Sigmoid colon (tissue), 7 donors: ENCODE data around the gene MAPKAPK3. TPM values are rescaled to one million over a fixed set of nuclear protein-coding genes. Genes with fewer than 3 reads are reported as not detected.

Experiments used
- DNase-seq: peaks from one replicate; pipeline ENCODE4 v3.0.0-alpha.2; 2019
- H3K27ac ChIP-seq, 4 donors: fragments of 200-600 bp; sonication (generic); one replicate each; pipeline ENCODE4 v1.5.1; 2016 to 2019; ENCODE audit warnings: mild to moderate bottlenecking in 1 of 4
- H3K27me3 ChIP-seq, 3 donors: fragments of 200-600 bp; sonication (generic); one replicate each; pipeline ENCODE4 v1.5.1; 2019; ENCODE audit warnings: mild to moderate bottlenecking in 1 of 3
- H3K36me3 ChIP-seq, 4 donors: fragments of 200-600 bp; sonication (generic); one replicate each; pipeline ENCODE4 v1.5.1; 2016 to 2019
- H3K4me1 ChIP-seq, 4 donors: fragments of 200-600 bp; sonication (generic); one replicate each; pipeline ENCODE4 v1.5.1; 2017 to 2019
- H3K4me3 ChIP-seq, 4 donors: fragments of 200-600 bp; sonication (generic); one replicate each; pipeline ENCODE4 v1.5.1; 2017 to 2019; ENCODE audit warnings: mild to moderate bottlenecking in 2 of 4, moderate library complexity in 1 of 4
- H3K9me3 ChIP-seq, 4 donors: fragments of 200-600 bp in 3 of 4; sonication (generic) in 3 of 4; one replicate each; pipeline versions ENCODE4 v1.5.1 to v1.6.1; 2013 to 2019
- EP300 ChIP-seq, 4 donors: sonication (generic); formaldehyde crosslinking; IDR thresholded peaks; one replicate each; pipeline ENCODE4 v1.6.1; 2017; ENCODE audit warnings: antibody characterized with exemption in 4 of 4
- POLR2A ChIP-seq, 2 donors: fragments of 450-650 bp; IDR thresholded peaks; one replicate each; pipeline ENCODE4 v1.6.1; 2016; ENCODE audit warnings: antibody characterized with exemption in 2 of 2, mild to moderate bottlenecking in 2 of 2, moderate library complexity in 2 of 2
- POLR2AphosphoS5 ChIP-seq, 4 donors: sonication (generic); formaldehyde crosslinking; IDR thresholded peaks; one replicate each; pipeline ENCODE4 v1.6.1; 2017; ENCODE audit warnings: antibody characterized with exemption in 4 of 4
- WGBS, 2 donors: extraction: QIAGEN DNeasy Blood & Tissue Kit; methylation state at CpG; one replicate each; pipeline ENCODE4 v1.1.7; 2013; 5-methylcytosine and 5-hydroxymethylcytosine counted together
- intact Hi-C: fragments of 100-400 bp; cut with DNase I; formaldehyde crosslinking; loops from one replicate; pipeline ENCODE4 v1.15.1; 2023
- polyA plus RNA-seq, 3 donors: library from polyadenylated mRNA; stranded (reverse); fragments of 200-250 nt; gene quantifications; one replicate each; pipeline ENCODE4 v1.2.3, GENCODE V29; 2013
- total RNA-seq, 4 donors: library from RNA; depleted of rRNA; stranded (reverse); fragments of >200 nt; gene quantifications; one replicate each; pipeline ENCODE4 v1.1.0, GENCODE V29; 2016
- TF ChIP-seq, protein P1 (sequence below), 4 experiments: fragments of 450-650 bp in 3 of 4; fragments of 200-600 bp in 1 of 4; IDR thresholded peaks; one replicate each; pipeline ENCODE4 v1.5.1; 2016 to 2019; ENCODE audit warnings: antibody characterized with exemption in 4 of 4, mild to moderate bottlenecking in 3 of 4, moderate library complexity in 2 of 4
- donor health status: healthy with polysubstance abuse.
- donor health status: Bipolar disorder and iron deficiency.
- donor health status: healthy.

Gene MAPKAPK3
- total and polyA plus RNA-seq, 7 donors: 15.2 to 32.8 (median 19.8) TPM

GRCh38 chr3:50633230-50633790, 16.4 kb downstream of the MAPKAPK3 start:
- intact Hi-C loops: no loop called here
- TF ChIP-seq, protein P1, sequence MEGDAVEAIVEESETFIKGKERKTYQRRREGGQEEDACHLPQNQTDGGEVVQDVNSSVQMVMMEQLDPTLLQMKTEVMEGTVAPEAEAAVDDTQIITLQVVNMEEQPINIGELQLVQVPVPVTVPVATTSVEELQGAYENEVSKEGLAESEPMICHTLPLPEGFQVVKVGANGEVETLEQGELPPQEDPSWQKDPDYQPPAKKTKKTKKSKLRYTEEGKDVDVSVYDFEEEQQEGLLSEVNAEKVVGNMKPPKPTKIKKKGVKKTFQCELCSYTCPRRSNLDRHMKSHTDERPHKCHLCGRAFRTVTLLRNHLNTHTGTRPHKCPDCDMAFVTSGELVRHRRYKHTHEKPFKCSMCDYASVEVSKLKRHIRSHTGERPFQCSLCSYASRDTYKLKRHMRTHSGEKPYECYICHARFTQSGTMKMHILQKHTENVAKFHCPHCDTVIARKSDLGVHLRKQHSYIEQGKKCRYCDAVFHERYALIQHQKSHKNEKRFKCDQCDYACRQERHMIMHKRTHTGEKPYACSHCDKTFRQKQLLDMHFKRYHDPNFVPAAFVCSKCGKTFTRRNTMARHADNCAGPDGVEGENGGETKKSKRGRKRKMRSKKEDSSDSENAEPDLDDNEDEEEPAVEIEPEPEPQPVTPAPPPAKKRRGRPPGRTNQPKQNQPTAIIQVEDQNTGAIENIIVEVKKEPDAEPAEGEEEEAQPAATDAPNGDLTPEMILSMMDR (IDR thresholded peaks at IDR 0.05): no peak
- TF ChIP-seq POLR2AphosphoS5 (IDR thresholded peaks at IDR 0.05): no peak
- no peak for TF ChIP-seq POLR2A (IDR thresholded peaks at IDR 0.05)
- TF ChIP-seq EP300 (IDR thresholded peaks at IDR 0.05): no peak
- DNase-seq: no peak
- Histone ChIP-seq H3K4me1 (no peaks in the 10 kb centered on the region), H3K9me3 (no peaks in the 10 kb centered on the region), H3K27me3 (no peaks in the 10 kb centered on the region), H3K36me3 (no peaks in the 10 kb centered on the region), H3K4me3 (no peak overlapping the region), H3K27ac (no peak overlapping the region)
- 64 to 72% methylated on average over 5 of the region's 5 CpGs for WGBS, 2 donors

DNA sequence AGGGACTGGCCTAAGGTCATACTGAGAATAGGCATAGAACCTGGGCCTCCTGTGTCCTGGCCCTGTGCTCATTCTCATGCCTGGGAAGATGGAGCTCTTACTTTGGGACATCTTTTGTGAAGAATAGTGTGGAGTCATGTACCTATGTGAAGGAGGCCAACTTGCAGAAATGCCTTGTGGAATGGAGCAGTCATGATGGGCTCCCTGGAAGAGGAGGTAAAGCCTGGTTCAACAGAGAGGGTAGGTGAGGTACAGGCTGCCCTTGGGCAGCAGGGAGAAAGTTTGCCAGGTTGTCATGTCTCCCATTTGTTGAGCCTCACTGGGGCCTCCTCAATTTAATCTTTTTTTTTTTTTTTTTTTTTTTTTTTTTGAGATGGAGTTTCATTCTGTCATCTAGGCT, 18.1 kb downstream of the MAPKAPK3 start:
- H3K27ac ChIP-seq: no peak overlapping the region
- H3K4me1 ChIP-seq: no peaks in the 10 kb centered on the region
- no peak for TF ChIP-seq POLR2AphosphoS5 (IDR thresholded peaks at IDR 0.05)
- no peak for TF ChIP-seq EP300 (IDR thresholded peaks at IDR 0.05)
- TF ChIP-seq POLR2A (IDR thresholded peaks at IDR 0.05): no peak
- TF ChIP-seq, protein P1 (IDR thresholded peaks at IDR 0.05): no peak
- intact Hi-C loops: no loop called here
- no peaks in the 10 kb centered on the region for H3K9me3 ChIP-seq
- H3K27me3 ChIP-seq: no peaks in the 10 kb centered on the region
- H3K4me3 ChIP-seq: no peak overlapping the region
- no peak for DNase-seq
- H3K36me3 ChIP-seq: no peaks in the 10 kb centered on the region

DNA sequence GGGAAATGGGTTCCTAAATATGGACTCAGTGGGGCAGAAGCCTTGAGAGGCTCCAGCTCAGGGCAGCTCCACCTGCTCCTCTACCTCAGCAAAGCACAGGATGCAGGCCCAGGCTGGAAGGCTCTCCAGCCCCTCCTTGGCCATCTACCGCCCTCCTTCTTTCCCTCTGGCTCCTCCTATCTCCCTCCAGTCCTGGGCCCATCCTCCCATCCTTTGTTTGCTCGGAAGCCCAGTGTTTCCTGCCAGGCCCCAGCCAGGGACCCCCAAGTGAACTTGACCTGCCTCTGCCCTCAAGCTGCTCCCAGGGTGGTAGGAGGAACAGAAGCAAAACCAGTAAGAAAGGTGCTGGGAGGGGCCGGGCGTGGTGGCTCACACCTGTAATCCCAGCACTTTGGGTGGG, 20.1 kb downstream of the MAPKAPK3 start:
- no peak for TF ChIP-seq EP300 (IDR thresholded peaks at IDR 0.05)
- no peak for TF ChIP-seq POLR2A (IDR thresholded peaks at IDR 0.05)
- TF ChIP-seq, protein P1 (IDR thresholded peaks at IDR 0.05): no peak
- TF ChIP-seq POLR2AphosphoS5 (IDR thresholded peaks at IDR 0.05): no peak
- no peak overlapping the region for H3K27ac ChIP-seq
- intact Hi-C loops: no loop called here
- no peaks in the 10 kb centered on the region for H3K27me3 ChIP-seq
- H3K4me1 ChIP-seq: no peaks in the 10 kb centered on the region
- H3K9me3 ChIP-seq: no peaks in the 10 kb centered on the region
- no peak for DNase-seq
- no peak overlapping the region for H3K4me3 ChIP-seq
- WGBS, 2 donors: 78 to 83% methylated on average over 4 of the region's 4 CpGs
- H3K36me3 ChIP-seq: peaks cover 0 to 13% (median 2%) of the 10 kb centered on the region in 4 donors

DNA sequence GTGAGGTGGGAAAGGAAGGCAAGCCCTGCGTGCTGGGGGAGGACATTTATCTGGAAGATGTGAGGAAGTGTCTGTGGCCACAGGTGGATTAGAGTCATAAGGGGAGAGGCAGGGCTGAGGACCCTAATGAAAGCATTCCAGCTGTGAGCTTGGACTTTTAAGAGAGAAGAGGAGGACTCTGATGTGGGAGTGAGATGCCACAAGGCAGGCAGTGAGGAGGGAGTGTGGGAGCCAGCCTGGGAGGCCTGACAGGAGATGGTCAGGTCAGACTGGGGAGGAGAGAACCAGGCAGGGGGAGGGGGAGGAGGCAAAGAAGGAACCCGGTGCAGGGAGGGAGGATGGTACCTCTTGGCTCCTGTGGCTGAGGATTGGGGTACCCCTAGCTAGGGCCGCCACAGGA, 21.0 kb downstream of the MAPKAPK3 start:
- intact Hi-C loops: no loop called here
- Histone ChIP-seq H3K27me3 (no peaks in the 10 kb centered on the region), H3K4me1 (no peaks in the 10 kb centered on the region), H3K36me3 (peaks cover 0 to 21% (median 5%) of the 10 kb centered on the region in 4 donors), H3K4me3 (no peak overlapping the region), H3K27ac (no peak overlapping the region), H3K9me3 (no peaks in the 10 kb centered on the region)
- TF ChIP-seq, protein P1 (IDR thresholded peaks at IDR 0.05): no peak
- no peak for TF ChIP-seq POLR2A (IDR thresholded peaks at IDR 0.05)
- TF ChIP-seq POLR2AphosphoS5 (IDR thresholded peaks at IDR 0.05): no peak
- no peak for TF ChIP-seq EP300 (IDR thresholded peaks at IDR 0.05)
- DNase-seq: no peak
- 69 to 90% methylated on average over 3 of the region's 3 CpGs for WGBS, 2 donors

DNA sequence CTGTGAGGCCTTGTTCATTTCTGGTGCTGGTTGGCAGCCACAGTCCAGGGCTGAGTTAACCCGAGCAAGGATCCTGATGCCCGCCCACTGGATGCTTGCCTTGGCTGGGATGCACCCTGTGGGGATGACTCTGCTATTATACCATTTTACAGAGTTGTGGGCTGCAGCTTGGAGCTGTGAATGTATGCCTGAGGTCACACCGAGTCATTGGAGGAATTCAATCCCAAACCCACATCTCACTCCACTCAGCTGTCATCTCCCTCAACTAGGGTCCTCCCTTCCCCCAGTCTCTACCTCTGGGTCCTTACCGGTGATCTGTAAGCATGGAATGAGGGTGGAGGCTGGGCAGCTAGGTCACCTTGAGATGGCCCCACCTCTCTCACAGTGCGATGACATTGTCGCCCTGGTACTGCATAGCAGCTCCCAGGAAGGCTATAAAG, 22.1 kb downstream of the MAPKAPK3 start:
- H3K4me3 ChIP-seq: no peak overlapping the region

More for the DNA sequence above, 22.1 kb downstream of the MAPKAPK3 start:
- Histone ChIP-seq H3K9me3 (no peaks in the 10 kb centered on the region), H3K27me3 (no peaks in the 10 kb centered on the region), H3K27ac (no peak overlapping the region), H3K36me3 (peaks cover 0 to 33% (median 5%) of the 10 kb centered on the region in 4 donors), H3K4me1 (no peaks in the 10 kb centered on the region)
- TF ChIP-seq POLR2AphosphoS5 (IDR thresholded peaks at IDR 0.05) (no peak), POLR2A (IDR thresholded peaks at IDR 0.05) (no peak), EP300 (IDR thresholded peaks at IDR 0.05) (no peak)
- TF ChIP-seq, protein P1 (IDR thresholded peaks at IDR 0.05): no peak
- intact Hi-C loops: no loop called here
- DNase-seq: no peak
- 93 to 94% methylated on average over 6 of the region's 6 CpGs for WGBS, 2 donors
